ENCODE measurements around the gene PRUNE2. TPM values are rescaled to one million over a fixed set of nuclear protein-coding genes. Genes with fewer than 3 reads are reported as not detected.

PRUNE2 gene
- total RNA-seq, 2 experiments from 2014 or later = 0.38 to 0.72 TPM

DNA sequence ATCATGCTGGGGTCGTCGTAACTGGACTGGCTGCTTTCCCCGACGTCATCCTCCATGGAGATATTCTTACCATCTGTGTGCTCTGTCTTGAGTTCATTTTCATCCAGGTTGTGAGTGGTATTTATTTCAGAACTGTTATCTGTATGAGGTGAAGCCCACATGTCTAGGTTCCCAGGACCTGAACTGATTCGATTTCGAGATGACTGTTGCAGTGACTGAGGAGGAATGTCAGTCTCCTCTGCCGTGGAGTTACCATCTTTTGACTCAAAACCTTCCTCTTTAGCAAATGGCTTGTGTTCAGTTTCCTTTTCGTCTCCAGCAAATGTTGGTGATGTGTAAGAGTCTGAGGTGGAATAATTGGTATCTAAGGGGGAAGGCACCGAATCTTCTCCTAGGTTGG, 196.9 kb downstream of the PRUNE2 start:
- Mint-ChIP-seq H3K9me3 (no peaks in the 10 kb centered on the region), H3K4me3 (no peak overlapping the region), H3K27ac (no peak overlapping the region), H3K36me3 (ENCODE audit: low read depth) (no peaks in the 10 kb centered on the region), H3K27me3 (peaks cover 20% of the 10 kb centered on the region), H3K4me1 (ENCODE audit: low read depth) (no peaks in the 10 kb centered on the region)
- DNase-seq (no peak), ATAC-seq (no peak)
- intact Hi-C loops (cut with micrococcal nuclease) = no loop called here
- CTCF ChIA-PET = no interaction called here
- TF ChIP-seq, protein P1, sequence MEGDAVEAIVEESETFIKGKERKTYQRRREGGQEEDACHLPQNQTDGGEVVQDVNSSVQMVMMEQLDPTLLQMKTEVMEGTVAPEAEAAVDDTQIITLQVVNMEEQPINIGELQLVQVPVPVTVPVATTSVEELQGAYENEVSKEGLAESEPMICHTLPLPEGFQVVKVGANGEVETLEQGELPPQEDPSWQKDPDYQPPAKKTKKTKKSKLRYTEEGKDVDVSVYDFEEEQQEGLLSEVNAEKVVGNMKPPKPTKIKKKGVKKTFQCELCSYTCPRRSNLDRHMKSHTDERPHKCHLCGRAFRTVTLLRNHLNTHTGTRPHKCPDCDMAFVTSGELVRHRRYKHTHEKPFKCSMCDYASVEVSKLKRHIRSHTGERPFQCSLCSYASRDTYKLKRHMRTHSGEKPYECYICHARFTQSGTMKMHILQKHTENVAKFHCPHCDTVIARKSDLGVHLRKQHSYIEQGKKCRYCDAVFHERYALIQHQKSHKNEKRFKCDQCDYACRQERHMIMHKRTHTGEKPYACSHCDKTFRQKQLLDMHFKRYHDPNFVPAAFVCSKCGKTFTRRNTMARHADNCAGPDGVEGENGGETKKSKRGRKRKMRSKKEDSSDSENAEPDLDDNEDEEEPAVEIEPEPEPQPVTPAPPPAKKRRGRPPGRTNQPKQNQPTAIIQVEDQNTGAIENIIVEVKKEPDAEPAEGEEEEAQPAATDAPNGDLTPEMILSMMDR (IDR thresholded peaks at IDR 0.05) = no peak
- POLR2A ChIA-PET = no interaction called here

DNA sequence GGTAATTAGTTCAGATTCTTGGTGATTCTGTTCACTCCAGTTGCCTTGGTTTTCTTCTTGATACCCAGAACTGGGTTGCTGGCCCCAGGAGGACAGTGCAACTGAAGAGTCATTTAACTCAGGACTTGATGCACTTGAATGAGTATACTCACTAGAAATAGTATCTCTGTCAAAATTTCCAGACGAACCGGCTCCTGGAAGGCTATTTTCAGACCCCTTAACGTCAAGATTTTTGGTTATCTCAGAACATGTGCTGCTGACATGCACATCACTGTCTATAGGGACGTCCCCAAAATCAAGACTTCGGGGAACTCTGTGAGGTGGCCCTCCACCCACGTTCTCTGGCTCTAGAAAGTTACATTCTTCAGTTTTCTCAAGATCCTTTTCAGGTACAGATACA, 198.4 kb downstream of the PRUNE2 start:
- POLR2A ChIA-PET = interaction anchor here (0.6 kb wide), 1 partner anchor 19 kb away, joined by 3 read pairs; no protein-coding TSS in a partner anchor
- Mint-ChIP-seq H3K9me3 (no peaks in the 10 kb centered on the region), H3K27me3 (peaks cover 21% of the 10 kb centered on the region), H3K36me3 (ENCODE audit: low read depth) (no peaks in the 10 kb centered on the region), H3K27ac (no peak overlapping the region), H3K4me1 (ENCODE audit: low read depth) (no peaks in the 10 kb centered on the region), H3K4me3 (no peak overlapping the region)
- CTCF ChIA-PET = interaction anchor here (0.8 kb wide), 1 partner anchor 262 kb away, joined by 3 read pairs; no protein-coding TSS in a partner anchor
- TF ChIP-seq, protein P1 (IDR thresholded peaks at IDR 0.05) = no peak
- intact Hi-C loops (cut with micrococcal nuclease) = no loop called here
- ATAC-seq (peak; percentile 60), DNase-seq (peak; percentile 2)

DNA sequence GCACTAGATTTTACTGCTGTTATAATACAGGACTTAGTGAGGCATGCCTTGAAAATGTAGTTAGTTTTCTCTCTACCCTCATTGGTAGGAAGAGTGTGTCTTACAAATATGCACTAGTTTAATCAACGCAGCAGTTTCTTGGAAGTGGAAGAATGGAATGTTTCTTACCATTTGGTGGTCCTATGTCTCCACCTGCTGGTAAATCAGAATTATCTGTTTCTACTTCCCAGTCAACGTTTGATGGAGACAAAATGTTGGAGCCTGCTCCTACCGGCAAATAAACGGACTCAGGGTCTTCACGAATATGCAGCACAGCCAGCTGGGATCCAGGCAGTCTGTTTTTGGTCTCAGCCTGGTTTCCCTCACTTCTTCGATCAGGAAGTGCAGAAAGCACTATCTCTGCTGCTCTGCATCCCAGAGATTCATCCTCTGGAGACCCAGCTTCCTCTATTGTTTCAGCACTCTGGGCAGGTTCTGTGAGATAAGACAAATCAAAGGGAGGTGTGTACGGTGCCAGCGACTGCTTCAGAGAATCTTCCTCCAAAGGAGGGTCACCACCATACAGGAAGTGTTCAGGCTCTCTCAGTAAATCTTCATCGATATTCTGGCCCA, 201.2 kb downstream of the PRUNE2 start:
- peaks cover 21% of the 10 kb centered on the region for H3K27me3 Mint-ChIP-seq
- H3K4me3 Mint-ChIP-seq = no peak overlapping the region
- CTCF ChIA-PET = interaction anchor here (0.6 to 6.7 kb wide), 23 partner anchors 13 to 403 kb away, joined by 3 to 44 read pairs (median 4); partner anchors contain the start of genes GCNT1 and RFK
- no peaks in the 10 kb centered on the region for H3K4me1 Mint-ChIP-seq (ENCODE audit: low read depth)
- no peak overlapping the region for H3K27ac Mint-ChIP-seq
- TF ChIP-seq, protein P1 (IDR thresholded peaks at IDR 0.05) = peak; percentile 83
- intact Hi-C loops (cut with micrococcal nuclease) = loop anchor here (2.0 to 5.0 kb wide), 2 partner anchors 42 to 258 kb away; no protein-coding TSS in a partner anchor
- no peaks in the 10 kb centered on the region for H3K36me3 Mint-ChIP-seq (ENCODE audit: low read depth)
- H3K9me3 Mint-ChIP-seq = no peaks in the 10 kb centered on the region
- DNase-seq = no peak
- POLR2A ChIA-PET = interaction anchor here (0.8 kb wide), 1 partner anchor 607 kb away, joined by 3 read pairs; no protein-coding TSS in a partner anchor
- no peak for ATAC-seq

DNA sequence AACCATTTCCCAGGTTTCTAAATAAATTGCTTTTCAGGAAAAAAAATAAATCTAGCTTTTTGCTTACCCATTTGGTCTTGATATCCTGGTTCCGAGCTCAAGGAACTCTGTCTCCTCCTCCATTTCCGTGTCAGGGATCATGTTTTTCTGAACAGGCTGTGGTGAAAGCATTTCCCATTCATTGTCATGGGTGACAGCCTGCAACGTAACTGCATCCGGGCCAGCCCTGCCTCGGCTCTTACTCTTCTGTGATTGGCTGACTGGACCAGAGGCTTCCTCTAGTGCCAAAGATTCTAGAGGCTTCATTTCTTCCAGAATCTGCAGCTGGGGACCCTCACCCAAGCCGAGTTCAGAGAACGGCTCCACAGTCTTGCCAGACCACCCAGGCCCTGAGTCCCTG, 202.6 kb downstream of the PRUNE2 start:
- intact Hi-C loops (cut with micrococcal nuclease) = loop anchor here (5.0 kb wide), 1 partner anchor 41 kb away; no protein-coding TSS in a partner anchor
- ChIA-PET POLR2A (interaction anchor here (0.6 kb wide), 1 partner anchor 143 kb away, joined by 4 read pairs; no protein-coding TSS in a partner anchor), CTCF (interaction anchor here (1.2 to 6.7 kb wide), 9 partner anchors 9 to 308 kb away, joined by 3 to 44 read pairs (median 5); partner anchors contain the start of genes GCNT1 and RFK)
- H3K4me1 Mint-ChIP-seq (ENCODE audit: low read depth) = no peaks in the 10 kb centered on the region
- ATAC-seq (no peak), DNase-seq (no peak)
- H3K27me3 Mint-ChIP-seq = peaks cover 13% of the 10 kb centered on the region
- no peak overlapping the region for H3K4me3 Mint-ChIP-seq
- no peak overlapping the region for H3K27ac Mint-ChIP-seq
- TF ChIP-seq, protein P1 (IDR thresholded peaks at IDR 0.05) = no peak
- no peaks in the 10 kb centered on the region for H3K9me3 Mint-ChIP-seq
- H3K36me3 Mint-ChIP-seq (ENCODE audit: low read depth) = no peaks in the 10 kb centered on the region

DNA sequence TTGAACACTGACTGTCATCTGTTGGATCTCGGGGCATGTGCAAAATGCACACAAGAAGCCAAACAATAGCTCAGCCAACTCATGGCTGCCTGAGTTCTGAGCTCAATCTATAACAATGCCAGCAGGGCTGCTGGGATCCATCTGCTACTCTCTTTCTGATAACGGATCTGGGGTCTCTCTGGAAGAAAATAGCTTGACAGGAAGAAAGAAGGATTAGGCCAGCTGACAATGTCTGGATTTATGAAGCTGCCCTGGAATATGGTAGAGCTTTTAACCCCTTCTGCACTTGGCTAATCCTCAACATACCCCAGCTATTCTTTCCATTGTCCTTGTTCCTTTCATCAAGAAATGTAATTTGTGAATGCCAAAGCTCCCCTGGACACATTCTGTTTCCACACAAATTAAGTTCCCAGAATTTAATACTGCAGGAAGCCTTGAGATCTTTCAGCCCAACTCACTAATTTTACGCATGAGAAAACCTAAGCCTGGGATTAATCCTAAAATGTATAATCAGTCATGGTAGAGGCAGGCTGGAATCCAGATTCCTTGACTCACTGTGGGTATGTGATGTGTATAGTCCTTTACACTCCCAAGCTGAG, 204.4 kb downstream of the PRUNE2 start:
- ChIA-PET CTCF (interaction anchor here (0.6 to 6.7 kb wide), 8 partner anchors 10 to 253 kb away, joined by 3 to 44 read pairs (median 3); partner anchors contain the start of gene GCNT1), POLR2A (no interaction called here)
- H3K9me3 Mint-ChIP-seq = no peaks in the 10 kb centered on the region
- no peak overlapping the region for H3K27ac Mint-ChIP-seq
- DNase-seq = no peak
- no peaks in the 10 kb centered on the region for H3K4me1 Mint-ChIP-seq (ENCODE audit: low read depth)
- H3K27me3 Mint-ChIP-seq = peaks cover 12% of the 10 kb centered on the region
- ATAC-seq = no peak
- H3K36me3 Mint-ChIP-seq (ENCODE audit: low read depth) = no peaks in the 10 kb centered on the region
- TF ChIP-seq, protein P1 (IDR thresholded peaks at IDR 0.05) = no peak
- H3K4me3 Mint-ChIP-seq = no peak overlapping the region
- intact Hi-C loops (cut with micrococcal nuclease) = loop anchor here (5.0 kb wide), 1 partner anchor 39 kb away; no protein-coding TSS in a partner anchor

Data from activated CD8-positive, alpha-beta T cell treated with anti-CD3 and anti-CD28 coated beads for 36 hours (primary cell).